SU-DHL-6 (cell line): ENCODE measurements around the gene MRPS35.

ENCODE experiments used
- EZH2phosphoT487 ChIP-seq: fragments of 200-600 bp; sonication (generic), shearing (Covaris generic); conservative IDR thresholded peaks from 2 replicates; pipeline ENCODE4 v1.6.1; 2018; ENCODE audit warnings: mild to moderate bottlenecking, antibody characterized with exemption, low read length, moderate library complexity, mixed read lengths
- TF ChIP-seq, protein P1 (sequence below): fragments of 200-600 bp; sonication (generic); IDR thresholded peaks from one replicate; pipeline ENCODE4 v1.5.1; 2017; ENCODE audit warnings: antibody characterized with exemption, mild to moderate bottlenecking, low read length, moderate library complexity; ENCODE audit not compliant: insufficient read depth, poor library complexity, severe bottlenecking

DNA sequence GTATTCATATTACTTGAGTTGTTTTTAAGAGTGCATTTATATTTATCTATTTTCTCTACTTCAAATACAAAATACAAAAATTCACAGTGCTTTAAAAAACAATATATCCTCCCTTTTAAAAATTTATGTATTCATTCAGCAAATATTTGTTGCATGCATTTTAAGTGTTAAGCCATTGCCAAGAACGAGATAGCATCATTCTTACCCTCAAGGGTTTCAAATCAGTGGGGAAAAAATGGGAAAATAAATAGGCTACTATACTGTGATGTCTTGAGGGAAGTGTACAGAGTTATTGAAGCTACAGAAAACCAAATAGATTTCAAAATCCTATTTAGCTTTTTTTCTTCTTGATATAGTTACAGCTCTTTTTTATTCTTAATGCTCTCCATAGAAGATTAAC, 23.2 kb downstream of the MRPS35 start:
- TF ChIP-seq, protein P1, sequence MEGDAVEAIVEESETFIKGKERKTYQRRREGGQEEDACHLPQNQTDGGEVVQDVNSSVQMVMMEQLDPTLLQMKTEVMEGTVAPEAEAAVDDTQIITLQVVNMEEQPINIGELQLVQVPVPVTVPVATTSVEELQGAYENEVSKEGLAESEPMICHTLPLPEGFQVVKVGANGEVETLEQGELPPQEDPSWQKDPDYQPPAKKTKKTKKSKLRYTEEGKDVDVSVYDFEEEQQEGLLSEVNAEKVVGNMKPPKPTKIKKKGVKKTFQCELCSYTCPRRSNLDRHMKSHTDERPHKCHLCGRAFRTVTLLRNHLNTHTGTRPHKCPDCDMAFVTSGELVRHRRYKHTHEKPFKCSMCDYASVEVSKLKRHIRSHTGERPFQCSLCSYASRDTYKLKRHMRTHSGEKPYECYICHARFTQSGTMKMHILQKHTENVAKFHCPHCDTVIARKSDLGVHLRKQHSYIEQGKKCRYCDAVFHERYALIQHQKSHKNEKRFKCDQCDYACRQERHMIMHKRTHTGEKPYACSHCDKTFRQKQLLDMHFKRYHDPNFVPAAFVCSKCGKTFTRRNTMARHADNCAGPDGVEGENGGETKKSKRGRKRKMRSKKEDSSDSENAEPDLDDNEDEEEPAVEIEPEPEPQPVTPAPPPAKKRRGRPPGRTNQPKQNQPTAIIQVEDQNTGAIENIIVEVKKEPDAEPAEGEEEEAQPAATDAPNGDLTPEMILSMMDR = no peak
- no peak for TF ChIP-seq EZH2phosphoT487
